ENCODE data around the gene SLC6A13.

SLC6A13 gene

DNA sequence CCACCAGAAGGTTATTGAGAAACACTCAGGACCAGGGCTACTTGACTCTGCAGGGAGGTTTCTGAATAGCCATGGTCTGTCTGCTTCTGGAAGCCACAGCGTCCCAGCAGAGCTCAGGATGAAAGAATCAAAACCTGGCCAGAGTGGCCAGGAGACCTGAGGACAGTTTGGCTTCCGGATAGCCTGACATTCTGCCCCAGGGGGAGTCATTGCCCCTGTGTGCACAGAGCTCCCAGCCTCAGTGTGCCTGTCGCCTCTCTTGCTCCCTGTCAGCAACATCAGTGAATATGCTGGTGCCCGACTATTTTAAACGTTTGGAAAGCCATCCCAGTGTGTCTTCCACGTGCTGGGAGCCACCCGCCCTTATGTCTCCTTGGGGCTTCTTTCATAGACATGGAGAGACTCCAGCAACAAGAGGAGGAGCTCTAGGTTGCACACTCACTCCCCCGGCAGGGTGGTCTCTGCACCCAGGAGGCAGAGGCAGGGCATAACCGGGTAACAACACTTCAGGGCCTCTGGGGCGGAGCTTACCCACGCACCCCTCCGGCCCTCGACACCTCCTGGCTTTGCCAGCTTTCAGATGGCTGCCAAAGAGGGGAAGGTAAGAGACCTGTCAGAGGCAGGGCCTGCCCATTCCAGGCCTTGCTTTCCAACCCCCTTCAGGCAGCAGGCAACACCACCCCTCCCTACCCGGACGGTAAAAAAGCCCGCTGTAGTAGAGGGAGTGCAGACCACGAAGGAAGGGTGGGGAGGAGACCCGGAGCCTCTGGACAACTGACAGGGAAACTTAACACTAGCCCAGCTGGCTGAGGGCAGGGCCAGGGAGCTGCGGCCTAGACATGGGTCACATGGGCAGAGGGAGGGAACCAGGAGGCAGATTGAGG, 29.7 kb downstream of the SLC6A13 start:
- TF ChIP-seq, protein P1, sequence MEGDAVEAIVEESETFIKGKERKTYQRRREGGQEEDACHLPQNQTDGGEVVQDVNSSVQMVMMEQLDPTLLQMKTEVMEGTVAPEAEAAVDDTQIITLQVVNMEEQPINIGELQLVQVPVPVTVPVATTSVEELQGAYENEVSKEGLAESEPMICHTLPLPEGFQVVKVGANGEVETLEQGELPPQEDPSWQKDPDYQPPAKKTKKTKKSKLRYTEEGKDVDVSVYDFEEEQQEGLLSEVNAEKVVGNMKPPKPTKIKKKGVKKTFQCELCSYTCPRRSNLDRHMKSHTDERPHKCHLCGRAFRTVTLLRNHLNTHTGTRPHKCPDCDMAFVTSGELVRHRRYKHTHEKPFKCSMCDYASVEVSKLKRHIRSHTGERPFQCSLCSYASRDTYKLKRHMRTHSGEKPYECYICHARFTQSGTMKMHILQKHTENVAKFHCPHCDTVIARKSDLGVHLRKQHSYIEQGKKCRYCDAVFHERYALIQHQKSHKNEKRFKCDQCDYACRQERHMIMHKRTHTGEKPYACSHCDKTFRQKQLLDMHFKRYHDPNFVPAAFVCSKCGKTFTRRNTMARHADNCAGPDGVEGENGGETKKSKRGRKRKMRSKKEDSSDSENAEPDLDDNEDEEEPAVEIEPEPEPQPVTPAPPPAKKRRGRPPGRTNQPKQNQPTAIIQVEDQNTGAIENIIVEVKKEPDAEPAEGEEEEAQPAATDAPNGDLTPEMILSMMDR (conservative IDR thresholded peaks at IDR 0.05; ENCODE audit: low read depth), result no peak
- CTCF ChIA-PET, result interaction anchor here (0.6 to 1.0 kb wide), 3 partner anchors 9 to 53 kb away, joined by 3 to 6 read pairs (median 5); no protein-coding TSS in a partner anchor
- POLR2A ChIA-PET (ENCODE audit: low non-redundant PET), result no interaction called here
- no peak overlapping the region for H3K27ac ChIP-seq
- no peak for DNase-seq (ENCODE audit: low spot score)

DNA sequence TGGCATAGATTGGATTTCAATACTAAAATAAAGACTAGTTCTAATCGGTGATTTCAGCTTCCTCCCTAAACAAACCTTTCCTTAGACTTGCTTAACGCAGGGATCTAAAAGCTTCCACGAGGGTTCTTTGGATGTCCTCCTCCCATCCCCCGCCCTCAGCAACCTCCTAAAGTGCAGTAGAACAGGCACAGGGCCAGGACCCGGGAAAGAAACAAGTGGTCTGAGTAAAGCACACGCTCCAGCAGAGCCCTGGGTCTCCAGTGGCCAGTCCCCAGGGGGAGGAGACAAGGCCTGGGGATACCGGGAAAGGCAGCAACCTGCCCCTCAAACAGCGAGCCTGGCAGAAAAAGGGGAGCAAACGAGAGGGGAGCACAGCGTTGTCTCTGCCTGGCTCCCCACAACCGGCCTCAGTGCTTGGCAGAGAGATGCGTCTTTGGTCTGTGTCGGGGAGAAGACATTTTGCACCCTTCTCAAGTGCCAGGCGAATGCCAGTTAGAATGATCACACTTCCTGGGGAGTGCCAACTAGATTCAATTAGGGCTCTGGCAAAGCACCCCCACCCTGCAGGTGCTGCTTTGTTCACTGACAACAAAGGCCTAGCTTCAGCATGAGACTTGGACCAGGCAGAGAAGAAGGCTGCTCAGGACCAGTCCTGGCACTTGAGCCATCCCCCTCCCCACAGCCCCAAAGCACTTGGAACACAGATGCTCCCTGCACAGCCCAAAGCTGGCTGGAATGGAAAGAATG, 31.5 kb downstream of the SLC6A13 start:
- TF ChIP-seq, protein P1 (conservative IDR thresholded peaks at IDR 0.05; ENCODE audit: low read depth), result no peak
- no peak for DNase-seq (ENCODE audit: low spot score)
- H3K27ac ChIP-seq, result no peak overlapping the region
- CTCF ChIA-PET, result no interaction called here
- POLR2A ChIA-PET (ENCODE audit: low non-redundant PET), result no interaction called here

DNA sequence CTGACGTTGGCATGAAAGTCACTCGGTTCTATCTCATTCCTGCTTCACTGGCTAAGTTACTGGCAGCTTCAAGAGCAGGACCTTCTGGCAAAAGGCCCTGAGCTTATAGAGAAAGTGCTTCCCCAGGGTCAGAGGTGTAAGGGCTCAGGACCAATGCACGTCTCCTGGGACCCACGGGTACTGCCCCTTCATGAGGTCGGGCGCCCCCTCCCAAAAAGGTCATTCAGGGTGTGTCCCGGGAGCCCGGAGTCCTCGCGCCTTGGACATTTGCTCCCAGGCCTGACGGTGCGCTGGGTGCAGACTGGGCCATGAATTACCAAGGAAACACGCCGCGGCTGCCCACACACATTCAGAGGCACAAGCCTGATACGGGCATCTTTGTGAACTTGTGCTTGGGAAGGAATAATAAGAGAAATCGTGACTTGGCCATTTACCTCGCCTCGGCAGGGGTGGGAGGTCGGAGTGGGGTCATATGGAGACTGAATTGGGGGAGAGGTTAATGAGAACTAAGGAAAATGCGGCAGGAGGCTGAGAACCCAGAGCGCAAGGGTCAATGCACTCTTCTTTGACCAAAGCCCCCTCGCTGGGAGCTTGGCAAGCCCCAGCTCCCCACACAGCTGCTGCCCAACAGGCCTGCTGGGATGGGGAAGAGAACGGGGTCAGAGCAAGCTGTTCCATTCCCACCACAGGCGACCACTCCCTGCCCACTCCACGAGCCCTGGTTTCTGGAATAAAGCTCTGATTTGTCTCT, 33.0 kb downstream of the SLC6A13 start:
- no peak for DNase-seq (ENCODE audit: low spot score)
- ChIA-PET POLR2A (ENCODE audit: low non-redundant PET) (no interaction called here), CTCF (no interaction called here)

GRCh38 chr12:228846-229200, 33.8 kb downstream of the SLC6A13 start:
- ChIA-PET CTCF (no interaction called here), POLR2A (ENCODE audit: low non-redundant PET) (no interaction called here)
- H3K27ac ChIP-seq, result no peak overlapping the region
- no peak for DNase-seq (ENCODE audit: low spot score)
- TF ChIP-seq, protein P1 (conservative IDR thresholded peaks at IDR 0.05; ENCODE audit: low read depth), result no peak

More for the DNA sequence above, 33.0 kb downstream of the SLC6A13 start:
- TF ChIP-seq, protein P1 (conservative IDR thresholded peaks at IDR 0.05; ENCODE audit: low read depth), result no peak
- no peak overlapping the region for H3K27ac ChIP-seq

- ChIA-PET CTCF (interaction anchor here (0.6 kb wide), 1 partner anchor 8 kb away, joined by 3 read pairs; no protein-coding TSS in a partner anchor), POLR2A (ENCODE audit: low non-redundant PET) (no interaction called here)
- no peak for DNase-seq (ENCODE audit: low spot score)
- no peak overlapping the region for H3K27ac ChIP-seq
- TF ChIP-seq, protein P1 (conservative IDR thresholded peaks at IDR 0.05; ENCODE audit: low read depth), result no peak
Observed at GRCh38 chr12:227923-228845, 34.5 kb downstream of the SLC6A13 start.
